GM19043 (cell line): ENCODE data around the gene BCL2L1.
A peak's percentile ranks its signal among the peaks of the same experiment; 100 is the strongest.
"Not testable (repeated sequence)": the region's sequence is repeated elsewhere in the genome, so short reads cannot be mapped to it uniquely, and the experiment has no call there.

Experiments
- ATAC-seq: cut with Tn5 transposase; IDR thresholded peaks from one replicate; pipeline ENCODE4 v1.9.1; 2021; ENCODE audit warnings: low read depth; ENCODE audit not compliant: unreplicated experiment

The BCL2L1 gene

GRCh38 chr20:31662372-31662854 lies 60.3 kb downstream of the BCL2L1 start:
- ATAC-seq: no peak

GRCh38 chr20:31661625-31662371 lies 60.9 kb downstream of the BCL2L1 start:
- ATAC-seq: peak; percentile 60

GRCh38 chr20:31654534-31654933 lies 68.1 kb downstream of the BCL2L1 start:
- ATAC-seq: no peak

- no peak for ATAC-seq
Measured at GRCh38 chr20:31653561-31653960, 69.1 kb downstream of the BCL2L1 start.

GRCh38 chr20:31652917-31653396 lies 69.7 kb downstream of the BCL2L1 start:
- ATAC-seq: no peak

GRCh38 chr20:31648104-31648503 lies 74.6 kb downstream of the BCL2L1 start:
- ATAC-seq: not testable (repeated sequence)

GRCh38 chr20:31644701-31645100 lies 78.0 kb downstream of the BCL2L1 start:
- no peak for ATAC-seq

- no peak for ATAC-seq
Measured at GRCh38 chr20:31643522-31643921, 79.1 kb downstream of the BCL2L1 start.

GRCh38 chr20:31642837-31643236 lies 79.8 kb downstream of the BCL2L1 start:
- ATAC-seq: no peak

- ATAC-seq: no peak
Measured at GRCh38 chr20:31641391-31641790, 81.3 kb downstream of the BCL2L1 start.

GRCh38 chr20:31640259-31640658 lies 82.4 kb downstream of the BCL2L1 start:
- no peak for ATAC-seq

GRCh38 chr20:31638816-31639215 lies 83.9 kb downstream of the BCL2L1 start:
- ATAC-seq: no peak

- no peak for ATAC-seq
Measured at GRCh38 chr20:31638317-31638716, 84.4 kb downstream of the BCL2L1 start.

- no peak for ATAC-seq
Measured at GRCh38 chr20:31637660-31638059, 85.0 kb downstream of the BCL2L1 start, which contains the start of gene COX4I2. TSS of gene COX4I2 (plus strand) at chr20:31637912. CDS start at chr20:31639018, 1,106 bp downstream.

GRCh38 chr20:31633339-31633914 lies 89.2 kb downstream of the BCL2L1 start:
- ATAC-seq: no peak

- no peak for ATAC-seq
Measured at GRCh38 chr20:31632548-31633338, 89.9 kb downstream of the BCL2L1 start.

- ATAC-seq: no peak
Measured at GRCh38 chr20:31630187-31630790, 92.4 kb downstream of the BCL2L1 start.

GRCh38 chr20:31628057-31628456 lies 94.6 kb downstream of the BCL2L1 start:
- ATAC-seq: not testable (repeated sequence)

- not testable (repeated sequence) for ATAC-seq
Measured at GRCh38 chr20:31626534-31626933, 96.1 kb downstream of the BCL2L1 start.

GRCh38 chr20:31623123-31623505 lies 99.6 kb downstream of the BCL2L1 start:
- not testable (repeated sequence) for ATAC-seq

- no peak for ATAC-seq
Measured at GRCh38 chr20:31620246-31620645, 102.4 kb downstream of the BCL2L1 start.
